ENCODE measurements around the gene SH3GL2.

SH3GL2 gene

GRCh38 chr9:17726298-17726697, 147.4 kb downstream of the SH3GL2 start:
- H3K9ac ChIP-seq (ENCODE audit: low read length): no peak overlapping the region
- H3K9me3 ChIP-seq (ENCODE audit: control insufficient read depth, low read depth, low read length): no peaks in the 10 kb centered on the region
- no peak overlapping the region for H3K27ac ChIP-seq (ENCODE audit: low read length)
- no peaks in the 10 kb centered on the region for H3K36me3 ChIP-seq (ENCODE audit: control insufficient read depth, low read depth, low read length)
- H3K4me3 ChIP-seq (ENCODE audit: low read length): no peak overlapping the region
- H3K27me3 ChIP-seq (ENCODE audit: control insufficient read depth, insufficient read depth, low read length): no peaks in the 10 kb centered on the region
- H3K4me1 ChIP-seq (ENCODE audit: control insufficient read depth, low read depth, low read length): no peaks in the 10 kb centered on the region

GRCh38 chr9:17730899-17731298, 152.0 kb downstream of the SH3GL2 start:
- no peak overlapping the region for H3K4me3 ChIP-seq (ENCODE audit: low read length)
- no peak overlapping the region for H3K9ac ChIP-seq (ENCODE audit: low read length)
- H3K36me3 ChIP-seq (ENCODE audit: control insufficient read depth, low read depth, low read length): no peaks in the 10 kb centered on the region
- no peak overlapping the region for H3K27ac ChIP-seq (ENCODE audit: low read length)
- no peaks in the 10 kb centered on the region for H3K9me3 ChIP-seq (ENCODE audit: control insufficient read depth, low read depth, low read length)
- no peaks in the 10 kb centered on the region for H3K4me1 ChIP-seq (ENCODE audit: control insufficient read depth, low read depth, low read length)
- no peaks in the 10 kb centered on the region for H3K27me3 ChIP-seq (ENCODE audit: control insufficient read depth, insufficient read depth, low read length)

DNA sequence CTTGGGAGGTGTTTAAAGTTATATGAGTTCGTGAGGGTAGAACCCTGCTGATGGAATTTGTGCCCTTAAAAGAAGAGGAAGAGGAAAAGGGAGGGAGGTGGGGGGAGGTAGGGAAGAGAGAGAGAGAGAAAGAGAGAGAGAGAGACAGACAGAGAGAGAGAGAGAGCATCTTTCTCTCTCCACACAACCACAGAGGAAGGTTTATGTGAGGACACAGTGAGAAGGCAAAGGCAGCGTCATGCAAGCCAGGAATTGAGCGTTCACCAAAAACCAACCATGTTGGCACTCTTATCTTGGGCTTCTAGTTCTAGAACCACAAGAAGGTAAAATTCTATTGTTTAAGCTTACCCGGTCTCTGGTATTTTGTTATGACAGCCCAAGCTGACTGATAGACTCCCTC, 152.4 kb downstream of the SH3GL2 start:
- Histone ChIP-seq H3K4me3 (ENCODE audit: low read length) (no peak overlapping the region), H3K27me3 (ENCODE audit: control insufficient read depth, insufficient read depth, low read length) (no peaks in the 10 kb centered on the region), H3K9ac (ENCODE audit: low read length) (no peak overlapping the region), H3K9me3 (ENCODE audit: control insufficient read depth, low read depth, low read length) (no peaks in the 10 kb centered on the region), H3K4me1 (ENCODE audit: control insufficient read depth, low read depth, low read length) (no peaks in the 10 kb centered on the region), H3K36me3 (ENCODE audit: control insufficient read depth, low read depth, low read length) (no peaks in the 10 kb centered on the region), H3K27ac (ENCODE audit: low read length) (no peak overlapping the region)

GRCh38 chr9:17734674-17735073, 155.8 kb downstream of the SH3GL2 start:
- Histone ChIP-seq H3K27ac (ENCODE audit: low read length) (no peak overlapping the region), H3K4me3 (ENCODE audit: low read length) (no peak overlapping the region), H3K9ac (ENCODE audit: low read length) (no peak overlapping the region), H3K27me3 (ENCODE audit: control insufficient read depth, insufficient read depth, low read length) (no peaks in the 10 kb centered on the region), H3K9me3 (ENCODE audit: control insufficient read depth, low read depth, low read length) (no peaks in the 10 kb centered on the region), H3K4me1 (ENCODE audit: control insufficient read depth, low read depth, low read length) (no peaks in the 10 kb centered on the region), H3K36me3 (ENCODE audit: control insufficient read depth, low read depth, low read length) (no peaks in the 10 kb centered on the region)

DNA sequence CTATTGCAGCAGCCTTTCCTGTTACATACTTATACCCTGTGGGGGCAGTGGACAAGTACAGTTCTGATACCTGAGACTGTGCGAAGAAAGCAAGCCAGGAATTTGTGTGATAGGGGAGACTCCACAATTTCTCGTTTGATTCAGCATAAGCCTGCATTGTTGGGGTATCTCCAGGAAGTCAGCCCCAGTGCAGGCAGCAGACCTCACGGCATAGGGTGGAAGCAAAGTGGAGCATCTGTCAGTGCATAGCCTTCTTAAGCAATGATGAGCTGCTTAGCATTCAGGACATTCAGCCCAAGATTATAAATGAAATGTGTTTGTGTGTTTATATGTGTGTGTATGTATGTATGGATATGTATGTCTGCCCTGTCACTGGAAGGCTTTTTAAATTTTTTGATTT, 157.0 kb downstream of the SH3GL2 start:
- H3K27ac ChIP-seq (ENCODE audit: low read length): no peak overlapping the region
- H3K27me3 ChIP-seq (ENCODE audit: control insufficient read depth, insufficient read depth, low read length): no peaks in the 10 kb centered on the region
- H3K9ac ChIP-seq (ENCODE audit: low read length): no peak overlapping the region
- H3K4me3 ChIP-seq (ENCODE audit: low read length): no peak overlapping the region
- H3K36me3 ChIP-seq (ENCODE audit: control insufficient read depth, low read depth, low read length): no peaks in the 10 kb centered on the region
- H3K9me3 ChIP-seq (ENCODE audit: control insufficient read depth, low read depth, low read length): no peaks in the 10 kb centered on the region
- no peaks in the 10 kb centered on the region for H3K4me1 ChIP-seq (ENCODE audit: control insufficient read depth, low read depth, low read length)

DNA sequence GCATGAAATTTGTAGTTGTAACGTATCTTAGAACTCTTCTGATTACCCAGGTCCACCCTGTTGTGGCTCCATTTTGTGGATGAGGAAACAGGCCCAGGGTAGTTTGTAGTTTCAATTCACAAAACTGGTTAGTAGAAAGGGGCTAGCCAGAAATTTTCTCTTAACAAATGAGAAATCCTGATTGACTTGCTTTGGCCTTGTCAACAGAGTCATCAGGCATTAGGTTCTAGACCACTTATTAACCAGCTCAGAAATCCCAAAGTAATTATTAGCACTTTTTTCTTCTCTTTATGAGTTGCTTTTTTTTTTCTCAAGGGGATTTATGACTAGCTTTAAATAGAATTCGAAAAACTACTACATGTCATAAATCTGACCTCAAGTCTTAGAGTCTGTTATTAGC, 160.2 kb downstream of the SH3GL2 start:
- H3K9me3 ChIP-seq (ENCODE audit: control insufficient read depth, low read depth, low read length): no peaks in the 10 kb centered on the region
- H3K4me1 ChIP-seq (ENCODE audit: control insufficient read depth, low read depth, low read length): peaks cover 3% of the 10 kb centered on the region
- H3K27ac ChIP-seq (ENCODE audit: low read length): no peak overlapping the region
- no peak overlapping the region for H3K4me3 ChIP-seq (ENCODE audit: low read length)
- no peaks in the 10 kb centered on the region for H3K27me3 ChIP-seq (ENCODE audit: control insufficient read depth, insufficient read depth, low read length)
- no peaks in the 10 kb centered on the region for H3K36me3 ChIP-seq (ENCODE audit: control insufficient read depth, low read depth, low read length)
- H3K9ac ChIP-seq (ENCODE audit: low read length): no peak overlapping the region

GRCh38 chr9:17739736-17740135, 160.9 kb downstream of the SH3GL2 start:
- H3K36me3 ChIP-seq (ENCODE audit: control insufficient read depth, low read depth, low read length): no peaks in the 10 kb centered on the region
- H3K27ac ChIP-seq (ENCODE audit: low read length): no peak overlapping the region
- H3K4me1 ChIP-seq (ENCODE audit: control insufficient read depth, low read depth, low read length): peaks cover 3% of the 10 kb centered on the region
- H3K4me3 ChIP-seq (ENCODE audit: low read length): no peak overlapping the region
- no peaks in the 10 kb centered on the region for H3K9me3 ChIP-seq (ENCODE audit: control insufficient read depth, low read depth, low read length)
- no peak overlapping the region for H3K9ac ChIP-seq (ENCODE audit: low read length)
- no peaks in the 10 kb centered on the region for H3K27me3 ChIP-seq (ENCODE audit: control insufficient read depth, insufficient read depth, low read length)

DNA sequence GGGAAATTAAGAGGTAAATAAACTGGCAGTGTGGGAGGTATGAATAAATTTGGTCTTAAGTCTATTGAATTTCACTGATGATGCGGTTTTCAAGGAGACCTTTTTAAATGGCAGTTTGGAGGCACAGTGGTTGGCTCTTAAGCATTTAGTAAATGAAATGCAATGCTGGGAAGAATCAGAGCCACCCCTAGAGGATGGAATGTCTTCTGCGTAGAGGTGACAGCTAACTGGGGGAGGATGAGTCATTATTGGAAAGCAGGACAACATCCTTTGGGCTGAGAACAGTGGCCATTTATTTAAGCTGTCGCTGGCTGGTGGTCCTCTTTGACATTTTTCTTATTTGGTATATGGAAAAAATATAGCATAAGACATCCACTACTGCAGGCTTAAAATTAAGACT, 163.2 kb downstream of the SH3GL2 start:
- no peak overlapping the region for H3K9ac ChIP-seq (ENCODE audit: low read length)

GRCh38 chr9:17744786-17745185, 165.9 kb downstream of the SH3GL2 start:
- no peak overlapping the region for H3K27ac ChIP-seq (ENCODE audit: low read length)
- peaks cover 3% of the 10 kb centered on the region for H3K4me1 ChIP-seq (ENCODE audit: control insufficient read depth, low read depth, low read length)
- no peaks in the 10 kb centered on the region for H3K27me3 ChIP-seq (ENCODE audit: control insufficient read depth, insufficient read depth, low read length)
- no peaks in the 10 kb centered on the region for H3K9me3 ChIP-seq (ENCODE audit: control insufficient read depth, low read depth, low read length)
- H3K4me3 ChIP-seq (ENCODE audit: low read length): no peak overlapping the region
- no peaks in the 10 kb centered on the region for H3K36me3 ChIP-seq (ENCODE audit: control insufficient read depth, low read depth, low read length)
- no peak overlapping the region for H3K9ac ChIP-seq (ENCODE audit: low read length)

More for the DNA sequence above, 163.2 kb downstream of the SH3GL2 start:
- H3K4me3 ChIP-seq (ENCODE audit: low read length): no peak overlapping the region
- no peak overlapping the region for H3K27ac ChIP-seq (ENCODE audit: low read length)
- H3K27me3 ChIP-seq (ENCODE audit: control insufficient read depth, insufficient read depth, low read length): no peaks in the 10 kb centered on the region
- no peaks in the 10 kb centered on the region for H3K36me3 ChIP-seq (ENCODE audit: control insufficient read depth, low read depth, low read length)
- H3K4me1 ChIP-seq (ENCODE audit: control insufficient read depth, low read depth, low read length): peaks cover 3% of the 10 kb centered on the region
- H3K9me3 ChIP-seq (ENCODE audit: control insufficient read depth, low read depth, low read length): no peaks in the 10 kb centered on the region

- Histone ChIP-seq H3K9ac (ENCODE audit: low read length) (no peak overlapping the region), H3K27me3 (ENCODE audit: control insufficient read depth, insufficient read depth, low read length) (no peaks in the 10 kb centered on the region), H3K36me3 (ENCODE audit: control insufficient read depth, low read depth, low read length) (no peaks in the 10 kb centered on the region), H3K9me3 (ENCODE audit: control insufficient read depth, low read depth, low read length) (no peaks in the 10 kb centered on the region), H3K4me3 (ENCODE audit: low read length) (no peak overlapping the region), H3K4me1 (ENCODE audit: control insufficient read depth, low read depth, low read length) (no peaks in the 10 kb centered on the region), H3K27ac (ENCODE audit: low read length) (no peak overlapping the region)
These were observed 171.4 kb downstream of the SH3GL2 start for GRCh38 chr9:17750269-17750668.

- Histone ChIP-seq H3K27me3 (ENCODE audit: control insufficient read depth, insufficient read depth, low read length) (no peaks in the 10 kb centered on the region), H3K4me1 (ENCODE audit: control insufficient read depth, low read depth, low read length) (no peaks in the 10 kb centered on the region), H3K9ac (ENCODE audit: low read length) (no peak overlapping the region), H3K9me3 (ENCODE audit: control insufficient read depth, low read depth, low read length) (no peaks in the 10 kb centered on the region), H3K4me3 (ENCODE audit: low read length) (no peak overlapping the region), H3K36me3 (ENCODE audit: control insufficient read depth, low read depth, low read length) (no peaks in the 10 kb centered on the region), H3K27ac (ENCODE audit: low read length) (no peak overlapping the region)
These were observed 172.6 kb downstream of the SH3GL2 start for GRCh38 chr9:17751486-17751885.

DNA sequence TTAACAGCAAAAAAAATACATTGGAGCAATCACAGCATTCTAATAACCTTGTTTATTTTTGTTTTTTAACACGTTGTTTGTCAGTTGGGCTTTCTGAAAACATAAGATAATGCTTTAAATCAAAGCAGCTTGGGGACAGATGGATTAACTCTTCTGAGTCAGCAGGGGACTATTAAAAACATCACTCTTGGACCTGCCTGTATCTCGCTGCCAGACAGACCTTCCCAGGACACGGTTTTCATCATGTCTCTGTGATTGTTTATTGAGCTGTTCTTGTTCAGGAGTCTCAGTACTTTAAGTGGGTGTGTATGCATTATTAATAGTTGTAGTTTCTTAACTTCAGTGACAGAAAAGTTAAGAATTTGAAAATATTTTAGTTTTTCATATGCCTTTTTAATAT, 173.2 kb downstream of the SH3GL2 start:
- H3K27ac ChIP-seq (ENCODE audit: low read length): no peak overlapping the region
- no peak overlapping the region for H3K4me3 ChIP-seq (ENCODE audit: low read length)
- no peaks in the 10 kb centered on the region for H3K27me3 ChIP-seq (ENCODE audit: control insufficient read depth, insufficient read depth, low read length)

More for the DNA sequence above, 173.2 kb downstream of the SH3GL2 start:
- Histone ChIP-seq H3K9me3 (ENCODE audit: control insufficient read depth, low read depth, low read length) (no peaks in the 10 kb centered on the region), H3K9ac (ENCODE audit: low read length) (no peak overlapping the region), H3K36me3 (ENCODE audit: control insufficient read depth, low read depth, low read length) (no peaks in the 10 kb centered on the region), H3K4me1 (ENCODE audit: control insufficient read depth, low read depth, low read length) (no peaks in the 10 kb centered on the region)
